ENCODE measurements around the gene PRND. TPM values are rescaled to one million over a fixed set of nuclear protein-coding genes. Genes with fewer than 3 reads are reported as not detected.
"Not testable (repeated sequence)": the region's sequence is repeated elsewhere in the genome, so short reads cannot be mapped to it uniquely, and the experiment has no call there.

The PRND gene
- polyA plus RNA-seq, 1 experiment: not detected

DNA sequence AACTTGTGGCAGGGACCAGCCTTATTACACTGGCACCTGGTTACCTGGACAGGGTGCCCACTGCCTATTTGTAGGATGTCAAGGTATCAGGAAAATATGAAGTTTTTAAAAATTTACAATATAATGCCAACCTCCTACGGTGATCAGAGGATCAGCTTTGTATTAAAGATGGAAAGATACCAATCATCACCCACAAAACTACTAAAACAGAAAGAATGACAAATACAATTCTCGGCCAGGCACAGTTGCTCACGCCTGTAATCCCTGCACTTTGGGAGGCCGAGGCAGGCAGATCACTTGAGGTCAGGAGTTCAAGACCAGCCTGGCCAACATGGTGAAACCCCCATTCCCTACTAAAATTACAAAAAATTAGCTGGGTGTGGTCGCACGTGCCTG is 18.4 kb upstream of the PRND start:
- TF ChIP-seq, protein P1, sequence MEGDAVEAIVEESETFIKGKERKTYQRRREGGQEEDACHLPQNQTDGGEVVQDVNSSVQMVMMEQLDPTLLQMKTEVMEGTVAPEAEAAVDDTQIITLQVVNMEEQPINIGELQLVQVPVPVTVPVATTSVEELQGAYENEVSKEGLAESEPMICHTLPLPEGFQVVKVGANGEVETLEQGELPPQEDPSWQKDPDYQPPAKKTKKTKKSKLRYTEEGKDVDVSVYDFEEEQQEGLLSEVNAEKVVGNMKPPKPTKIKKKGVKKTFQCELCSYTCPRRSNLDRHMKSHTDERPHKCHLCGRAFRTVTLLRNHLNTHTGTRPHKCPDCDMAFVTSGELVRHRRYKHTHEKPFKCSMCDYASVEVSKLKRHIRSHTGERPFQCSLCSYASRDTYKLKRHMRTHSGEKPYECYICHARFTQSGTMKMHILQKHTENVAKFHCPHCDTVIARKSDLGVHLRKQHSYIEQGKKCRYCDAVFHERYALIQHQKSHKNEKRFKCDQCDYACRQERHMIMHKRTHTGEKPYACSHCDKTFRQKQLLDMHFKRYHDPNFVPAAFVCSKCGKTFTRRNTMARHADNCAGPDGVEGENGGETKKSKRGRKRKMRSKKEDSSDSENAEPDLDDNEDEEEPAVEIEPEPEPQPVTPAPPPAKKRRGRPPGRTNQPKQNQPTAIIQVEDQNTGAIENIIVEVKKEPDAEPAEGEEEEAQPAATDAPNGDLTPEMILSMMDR (IDR thresholded peaks at IDR 0.05; ENCODE audit: low read depth, low read length): no peak
- Histone ChIP-seq H3K27me3 (ENCODE audit: control insufficient read depth, insufficient read depth, low read length) (no peaks in the 10 kb centered on the region), H3K9me3 (ENCODE audit: control insufficient read depth, insufficient read depth, low read length) (no peaks in the 10 kb centered on the region), H3K27ac (ENCODE audit: low read depth, low read length) (no peak overlapping the region), H3K4me3 (ENCODE audit: low read depth, low read length) (no peak overlapping the region)
- CTCF ChIA-PET: no interaction called here
- POLR2A ChIA-PET: no interaction called here
- no peak for DNase-seq (ENCODE audit: low read depth, low spot score)

DNA sequence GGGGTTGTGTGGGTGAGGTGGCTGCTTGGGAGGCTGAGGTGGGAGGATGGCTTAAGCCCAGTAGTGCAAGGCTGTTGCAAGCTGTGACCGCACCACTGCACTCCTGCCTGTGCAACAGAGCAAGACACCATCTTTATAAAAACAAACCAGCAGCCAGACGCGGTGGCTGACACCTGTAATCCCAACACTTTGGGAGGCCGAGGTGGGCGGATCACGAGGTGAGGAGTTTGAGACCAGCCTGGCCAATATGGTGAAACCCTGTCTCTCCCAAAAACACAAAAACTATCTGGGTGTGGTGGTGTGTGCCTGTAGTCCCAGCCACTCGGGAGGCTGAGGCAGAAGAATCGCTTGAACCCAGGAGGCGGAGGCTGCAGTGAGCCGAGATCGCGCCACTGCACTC is 14.8 kb upstream of the PRND start:
- H3K27ac ChIP-seq (ENCODE audit: low read depth, low read length); DNase-seq (ENCODE audit: low read depth, low spot score); CTCF ChIA-PET; H3K9me3 ChIP-seq (ENCODE audit: control insufficient read depth, insufficient read depth, low read length); POLR2A ChIA-PET; H3K27me3 ChIP-seq (ENCODE audit: control insufficient read depth, insufficient read depth, low read length); H3K4me3 ChIP-seq (ENCODE audit: low read depth, low read length): not testable (repeated sequence)

DNA sequence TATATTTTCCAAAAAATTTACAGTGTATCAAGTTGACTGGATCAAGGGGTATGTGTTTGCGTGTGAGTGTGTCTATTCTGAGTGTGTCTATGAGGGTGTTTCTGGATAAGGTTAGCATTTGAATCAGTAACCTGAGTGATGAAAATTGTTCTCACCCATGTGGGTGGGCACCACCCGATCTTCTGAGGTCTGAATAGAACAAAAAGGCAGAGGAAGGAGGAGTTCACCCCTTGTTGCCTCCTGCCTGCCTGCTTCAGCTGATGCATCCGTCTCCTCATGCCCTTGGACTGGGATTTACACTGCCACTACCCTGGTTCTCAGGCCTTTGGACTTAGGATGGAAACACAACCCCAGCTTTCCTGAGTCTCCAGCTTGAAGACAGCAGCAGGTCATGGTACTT is 13.7 kb upstream of the PRND start:
- Histone ChIP-seq H3K4me3 (ENCODE audit: low read depth, low read length) (no peak overlapping the region), H3K9me3 (ENCODE audit: control insufficient read depth, insufficient read depth, low read length) (no peaks in the 10 kb centered on the region), H3K27me3 (ENCODE audit: control insufficient read depth, insufficient read depth, low read length) (peaks cover 4% of the 10 kb centered on the region), H3K27ac (ENCODE audit: low read depth, low read length) (no peak overlapping the region)
- ChIA-PET CTCF (no interaction called here), POLR2A (no interaction called here)
- TF ChIP-seq, protein P1 (IDR thresholded peaks at IDR 0.05; ENCODE audit: low read depth, low read length): no peak
- no peak for DNase-seq (ENCODE audit: low read depth, low spot score)

DNA sequence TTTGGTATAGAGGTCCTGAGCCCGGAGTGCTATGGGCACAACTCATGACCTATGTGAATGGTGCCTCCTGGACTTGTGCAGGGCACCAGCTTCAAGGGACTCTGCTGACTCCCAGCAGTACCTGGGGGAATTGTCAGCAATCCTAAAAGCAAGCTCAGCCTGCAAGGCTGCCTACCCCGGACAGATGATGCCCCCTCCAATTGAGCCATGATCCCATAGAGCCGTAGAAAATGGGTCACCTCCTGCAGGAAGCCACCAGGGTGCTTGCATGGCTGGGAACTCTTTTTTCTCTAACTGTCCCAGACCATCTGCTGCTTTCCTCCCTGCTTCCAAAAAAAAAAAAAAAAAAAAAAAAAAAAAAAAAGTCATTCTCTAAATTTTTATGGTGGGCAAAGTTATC is 12.9 kb upstream of the PRND start:
- ChIA-PET CTCF (no interaction called here), POLR2A (no interaction called here)
- Histone ChIP-seq H3K27ac (ENCODE audit: low read depth, low read length) (no peak overlapping the region), H3K27me3 (ENCODE audit: control insufficient read depth, insufficient read depth, low read length) (peaks cover 11% of the 10 kb centered on the region), H3K9me3 (ENCODE audit: control insufficient read depth, insufficient read depth, low read length) (no peaks in the 10 kb centered on the region), H3K4me3 (ENCODE audit: low read depth, low read length) (no peak overlapping the region)
- DNase-seq (ENCODE audit: low read depth, low spot score): no peak
- TF ChIP-seq, protein P1 (IDR thresholded peaks at IDR 0.05; ENCODE audit: low read depth, low read length): no peak

DNA sequence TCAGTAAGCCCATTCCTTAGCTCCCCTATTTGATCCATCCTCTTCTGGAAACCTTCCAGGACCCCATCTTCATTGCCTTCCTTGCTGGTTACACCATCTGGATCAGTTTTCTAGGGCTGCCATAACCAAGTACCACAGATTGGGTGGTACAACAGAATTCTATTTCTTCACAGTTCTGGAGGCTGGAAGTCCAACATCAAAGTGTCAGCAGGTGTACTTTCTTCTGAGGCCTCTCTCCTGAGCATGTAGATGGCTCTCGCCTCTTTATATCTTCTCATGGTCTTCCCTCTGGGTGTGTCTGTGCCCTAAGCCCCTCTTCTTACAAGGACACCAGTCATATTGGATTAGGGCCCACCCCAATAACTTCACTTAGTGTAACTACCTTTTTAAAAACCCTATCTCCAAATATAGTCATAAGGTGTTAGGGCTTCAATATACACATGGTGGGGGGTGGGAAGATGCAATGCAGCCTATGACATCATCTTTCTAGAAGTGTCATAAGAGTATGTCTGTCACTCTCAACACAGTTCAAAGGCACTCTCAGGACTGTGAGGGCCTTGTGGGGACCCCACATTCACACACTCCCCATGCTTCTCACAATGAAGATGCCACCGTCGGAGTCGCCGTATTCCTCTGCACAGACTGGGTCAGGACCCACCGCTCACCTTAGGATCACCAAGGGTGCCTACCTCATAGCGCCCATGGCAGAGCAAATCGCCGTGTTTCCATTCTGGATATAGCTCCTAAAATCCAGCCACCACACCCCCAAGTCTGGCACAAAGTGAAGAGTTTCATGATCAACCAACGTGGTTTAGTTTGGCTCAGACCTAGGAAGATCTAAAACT is 12.2 kb upstream of the PRND start:
- no peaks in the 10 kb centered on the region for H3K9me3 ChIP-seq (ENCODE audit: control insufficient read depth, insufficient read depth, low read length)
- DNase-seq (ENCODE audit: low read depth, low spot score): no peak
- TF ChIP-seq, protein P1 (IDR thresholded peaks at IDR 0.05; ENCODE audit: low read depth, low read length): no peak
- H3K4me3 ChIP-seq (ENCODE audit: low read depth, low read length): no peak overlapping the region
- no peak overlapping the region for H3K27ac ChIP-seq (ENCODE audit: low read depth, low read length)
- ChIA-PET POLR2A (no interaction called here), CTCF (no interaction called here)
- peaks cover 11% of the 10 kb centered on the region for H3K27me3 ChIP-seq (ENCODE audit: control insufficient read depth, insufficient read depth, low read length)

Measured in AG04450 (cell line).